ENCODE data around the gene ALDH1L1. TPM values are rescaled to one million over a fixed set of nuclear protein-coding genes. Genes with fewer than 3 reads are reported as not detected.
"Not testable (repeated sequence)": the region's sequence is repeated elsewhere in the genome, so short reads cannot be mapped to it uniquely, and the experiment has no call there.

The ALDH1L1 gene
- total and polyA plus RNA-seq, 8 donors, result 0.39 to 1.8 (median 0.51) TPM

GRCh38 chr3:126077754-126078153, 102.6 kb downstream of the ALDH1L1 start:
- no peak for DNase-seq
- Histone ChIP-seq H3K27me3 (no peaks in the 10 kb centered on the region), H3K36me3 (no peaks in the 10 kb centered on the region), H3K4me3 (no peak overlapping the region), H3K4me1 (peaks cover 0 to under 1% of the 10 kb centered on the region in 2 donors), H3K27ac (no peak overlapping the region), H3K9me3 (peaks cover 0 to 11% of the 10 kb centered on the region in 2 donors)
- no peak for ATAC-seq
- no peak for TF ChIP-seq CTCF (IDR thresholded peaks at IDR 0.05)
- intact Hi-C loops (cut with DNase I), result no loop called here

GRCh38 chr3:126076140-126076539, 104.2 kb downstream of the ALDH1L1 start:
- no peak for TF ChIP-seq CTCF (IDR thresholded peaks at IDR 0.05)
- Histone ChIP-seq H3K9me3 (peaks cover 0 to 13% of the 10 kb centered on the region in 2 donors), H3K27me3 (no peaks in the 10 kb centered on the region), H3K4me1 (no peaks in the 10 kb centered on the region), H3K27ac (no peak overlapping the region), H3K36me3 (no peaks in the 10 kb centered on the region), H3K4me3 (no peak overlapping the region)
- DNase-seq (no peak), ATAC-seq (no peak)
- intact Hi-C loops (cut with DNase I), result no loop called here

GRCh38 chr3:126070146-126070545, 110.2 kb downstream of the ALDH1L1 start:
- ATAC-seq, result no peak
- no peak for TF ChIP-seq CTCF (IDR thresholded peaks at IDR 0.05)
- intact Hi-C loops (cut with DNase I), result no loop called here

GRCh38 chr3:126067959-126068358, 112.4 kb downstream of the ALDH1L1 start:
- DNase-seq (no peak), ATAC-seq (no peak)
- Histone ChIP-seq H3K4me3 (no peak overlapping the region), H3K27me3 (no peaks in the 10 kb centered on the region), H3K27ac (no peak overlapping the region), H3K36me3 (peaks cover 0 to 15% of the 10 kb centered on the region in 2 donors), H3K9me3 (peaks cover 0 to 3% of the 10 kb centered on the region in 2 donors), H3K4me1 (no peaks in the 10 kb centered on the region)
- intact Hi-C loops (cut with DNase I), result no loop called here
- no peak for TF ChIP-seq CTCF (IDR thresholded peaks at IDR 0.05)

More at GRCh38 chr3:126070146-126070545, 110.2 kb downstream of the ALDH1L1 start:
- Histone ChIP-seq H3K36me3 (peaks cover 0 to 15% of the 10 kb centered on the region in 2 donors), H3K4me3 (no peak overlapping the region), H3K27ac (no peak overlapping the region), H3K9me3 (peaks cover 0 to 13% of the 10 kb centered on the region in 2 donors), H3K27me3 (no peaks in the 10 kb centered on the region), H3K4me1 (no peaks in the 10 kb centered on the region)
- no peak for DNase-seq

- H3K9me3 ChIP-seq; H3K27ac ChIP-seq; H3K4me3 ChIP-seq; ATAC-seq; H3K27me3 ChIP-seq; H3K4me1 ChIP-seq; intact Hi-C loops (cut with DNase I); DNase-seq: not testable (repeated sequence)
- peaks cover 0 to 15% of the 10 kb centered on the region in 2 donors for H3K36me3 ChIP-seq
These were observed 113.7 kb downstream of the ALDH1L1 start for GRCh38 chr3:126066676-126067075.

- Histone ChIP-seq H3K36me3 (peaks cover 0 to 15% of the 10 kb centered on the region in 2 donors), H3K4me1 (no peaks in the 10 kb centered on the region), H3K9me3 (no peaks in the 10 kb centered on the region), H3K4me3 (no peak overlapping the region), H3K27me3 (no peaks in the 10 kb centered on the region), H3K27ac (no peak overlapping the region)
- intact Hi-C loops (cut with DNase I), result no loop called here
- ATAC-seq (no peak), DNase-seq (no peak)
- no peak for TF ChIP-seq CTCF (IDR thresholded peaks at IDR 0.05)
These were observed 114.5 kb downstream of the ALDH1L1 start for GRCh38 chr3:126065876-126066275.
